Measurements from ENCODE around the gene C3AR1.
"Not testable (repeated sequence)": the region's sequence is repeated elsewhere in the genome, so short reads cannot be mapped to it uniquely, and the experiment has no call there.

The C3AR1 gene

GRCh38 chr12:8045952-8046944, 19.9 kb downstream of the C3AR1 start:
- TF ChIP-seq POLR2A (IDR thresholded peaks at IDR 0.05; ENCODE audit: low read length) (no peak), GATA1 (IDR thresholded peaks at IDR 0.05; ENCODE audit: low read depth, low read length) (no peak)

GRCh38 chr12:8040791-8041190, 25.4 kb downstream of the C3AR1 start:
- no peak for DNase-seq

More at GRCh38 chr12:8045952-8046944, 19.9 kb downstream of the C3AR1 start:
- peak; percentile 78 to 89 for DNase-seq

GRCh38 chr12:8038659-8039114, 27.5 kb downstream of the C3AR1 start:
- TF ChIP-seq GATA1 (IDR thresholded peaks at IDR 0.05; ENCODE audit: low read depth, low read length) (no peak), POLR2A (IDR thresholded peaks at IDR 0.05; ENCODE audit: low read length) (no peak)

More at GRCh38 chr12:8040791-8041190, 25.4 kb downstream of the C3AR1 start:
- TF ChIP-seq POLR2A (IDR thresholded peaks at IDR 0.05; ENCODE audit: low read length) (no peak), GATA1 (IDR thresholded peaks at IDR 0.05; ENCODE audit: low read depth, low read length) (no peak)

GRCh38 chr12:8037947-8038346, 28.2 kb downstream of the C3AR1 start:
- TF ChIP-seq POLR2A (IDR thresholded peaks at IDR 0.05; ENCODE audit: low read length) (no peak), GATA1 (IDR thresholded peaks at IDR 0.05; ENCODE audit: low read depth, low read length) (no peak)
- DNase-seq, result peak in 1 of 2 experiments; percentile 12

More at GRCh38 chr12:8038659-8039114, 27.5 kb downstream of the C3AR1 start:
- DNase-seq, result peak; percentile 48 to 51

- DNase-seq, result no peak
- TF ChIP-seq POLR2A (IDR thresholded peaks at IDR 0.05; ENCODE audit: low read length), result no peak
- TF ChIP-seq GATA1 (IDR thresholded peaks at IDR 0.05; ENCODE audit: low read depth, low read length), result no peak
These were observed 29.0 kb downstream of the C3AR1 start for GRCh38 chr12:8037046-8037663.

GRCh38 chr12:8036346-8036745, 29.8 kb downstream of the C3AR1 start:
- TF ChIP-seq POLR2A (IDR thresholded peaks at IDR 0.05; ENCODE audit: low read length) (no peak), GATA1 (IDR thresholded peaks at IDR 0.05; ENCODE audit: low read depth, low read length) (no peak)
- DNase-seq, result no peak

GRCh38 chr12:8035440-8036010, 30.6 kb downstream of the C3AR1 start:
- TF ChIP-seq POLR2A (IDR thresholded peaks at IDR 0.05; ENCODE audit: low read length) (no peak), GATA1 (IDR thresholded peaks at IDR 0.05; ENCODE audit: low read depth, low read length) (no peak)
- DNase-seq, result no peak

GRCh38 chr12:8034802-8035201, 31.4 kb downstream of the C3AR1 start:
- peak; percentile 76 to 83 for DNase-seq
- TF ChIP-seq GATA1 (IDR thresholded peaks at IDR 0.05; ENCODE audit: low read depth, low read length) (no peak), POLR2A (IDR thresholded peaks at IDR 0.05; ENCODE audit: low read length) (peak; percentile 43)

- peak; percentile 89 for DNase-seq
- TF ChIP-seq GATA1 (IDR thresholded peaks at IDR 0.05; ENCODE audit: low read depth, low read length) (no peak), POLR2A (IDR thresholded peaks at IDR 0.05; ENCODE audit: low read length) (peak; percentile 89)
These were observed 32.8 kb downstream of the C3AR1 start for GRCh38 chr12:8033153-8034044.

- peak; percentile 82 to 91 for DNase-seq
- TF ChIP-seq GATA1 (IDR thresholded peaks at IDR 0.05; ENCODE audit: low read depth, low read length) (no peak), POLR2A (IDR thresholded peaks at IDR 0.05; ENCODE audit: low read length) (peak; percentile 50)
These were observed 33.7 kb downstream of the C3AR1 start, which contains the start of gene FOXJ2 for GRCh38 chr12:8032242-8033152. TSS of gene FOXJ2 (plus strand) at chr12:8032716. CDS start at chr12:8039833, 7,117 bp downstream.

GRCh38 chr12:8031872-8032241, 34.3 kb downstream of the C3AR1 start:
- DNase-seq, result peak; percentile 53 to 68
- TF ChIP-seq GATA1 (IDR thresholded peaks at IDR 0.05; ENCODE audit: low read depth, low read length) (no peak), POLR2A (IDR thresholded peaks at IDR 0.05; ENCODE audit: low read length) (no peak)

GRCh38 chr12:8031017-8031416, 35.1 kb downstream of the C3AR1 start:
- not testable (repeated sequence) for DNase-seq
